HG02938 (cell line): ENCODE measurements around the gene SFRP4.

Experiments
- ATAC-seq: cut with Tn5 transposase; IDR thresholded peaks from one replicate; pipeline ENCODE4 v1.9.1; 2021; ENCODE audit warnings: mild to moderate bottlenecking, moderate library complexity; ENCODE audit not compliant: unreplicated experiment

SFRP4 gene

DNA sequence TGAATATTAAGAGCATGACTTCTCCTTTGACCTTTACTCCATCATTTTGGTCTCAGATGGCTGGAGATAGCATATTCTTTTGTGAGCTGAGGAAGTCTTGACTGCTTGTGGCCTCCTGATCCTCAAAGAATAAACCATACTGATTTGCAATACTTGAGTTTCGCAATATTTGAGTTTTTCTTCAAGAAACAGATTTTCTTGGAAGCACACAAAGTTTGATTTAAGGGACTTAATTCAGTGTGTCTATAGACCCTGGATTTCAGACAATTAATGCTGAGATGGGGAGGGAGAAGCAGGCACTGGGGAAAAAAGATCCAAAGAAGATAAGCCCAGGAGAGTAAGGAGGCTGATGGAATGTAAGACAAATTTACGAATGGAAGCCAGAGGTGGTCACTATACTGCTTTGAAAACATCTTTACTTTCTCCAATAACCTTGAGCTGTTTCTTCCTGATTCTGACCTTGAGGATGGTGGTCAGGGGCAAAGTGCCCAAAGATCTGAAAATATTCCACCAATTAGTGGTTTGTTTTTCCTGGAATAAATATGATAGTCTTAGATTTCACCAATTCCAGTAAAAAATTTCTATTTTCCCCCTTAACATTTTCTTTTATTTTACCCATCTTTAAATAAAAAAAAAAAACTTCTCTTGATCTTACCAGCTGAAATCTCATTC lies 11.3 kb upstream of the SFRP4 start:
- no peak for ATAC-seq

DNA sequence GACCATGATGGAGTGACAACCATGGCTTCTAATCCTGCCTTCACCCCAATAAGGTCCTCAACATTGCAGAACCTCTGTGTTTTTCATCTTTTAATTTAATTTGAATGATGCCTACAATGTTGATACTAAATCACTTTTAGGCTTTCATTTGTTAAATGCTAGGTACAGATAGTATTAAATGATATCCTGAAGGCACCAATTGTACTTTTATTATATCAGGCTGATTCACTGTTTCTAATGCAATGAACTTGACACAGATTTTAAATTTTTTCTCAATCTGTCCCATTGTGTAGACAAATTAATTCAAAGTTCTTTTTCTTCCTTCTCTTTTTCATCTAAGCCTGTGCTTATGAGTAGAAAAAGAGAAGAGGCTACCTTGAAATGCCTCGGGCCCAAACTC lies 9.0 kb upstream of the SFRP4 start:
- no peak for ATAC-seq

GRCh38 chr7:37924491-37925041 lies 7.9 kb upstream of the SFRP4 start:
- ATAC-seq: no peak

DNA sequence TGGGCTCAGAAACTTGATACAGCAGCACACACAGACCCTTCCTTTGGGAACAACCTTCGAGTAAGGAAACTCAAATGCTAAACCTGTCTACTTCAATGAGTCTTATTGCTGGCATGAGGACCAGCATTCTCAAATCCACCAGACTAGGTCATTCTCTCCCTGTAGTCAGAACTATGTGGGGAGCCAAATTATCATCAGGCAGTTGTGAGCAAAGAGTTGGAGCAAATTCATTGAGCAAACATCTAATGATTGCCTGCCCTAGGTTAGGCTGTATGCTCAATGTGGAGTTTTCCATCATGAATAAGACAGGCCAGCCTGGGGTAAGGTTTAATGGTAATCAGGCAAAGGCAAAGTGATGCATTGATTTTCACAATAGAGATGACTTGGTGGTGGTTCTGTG lies 7.4 kb upstream of the SFRP4 start:
- no peak for ATAC-seq

DNA sequence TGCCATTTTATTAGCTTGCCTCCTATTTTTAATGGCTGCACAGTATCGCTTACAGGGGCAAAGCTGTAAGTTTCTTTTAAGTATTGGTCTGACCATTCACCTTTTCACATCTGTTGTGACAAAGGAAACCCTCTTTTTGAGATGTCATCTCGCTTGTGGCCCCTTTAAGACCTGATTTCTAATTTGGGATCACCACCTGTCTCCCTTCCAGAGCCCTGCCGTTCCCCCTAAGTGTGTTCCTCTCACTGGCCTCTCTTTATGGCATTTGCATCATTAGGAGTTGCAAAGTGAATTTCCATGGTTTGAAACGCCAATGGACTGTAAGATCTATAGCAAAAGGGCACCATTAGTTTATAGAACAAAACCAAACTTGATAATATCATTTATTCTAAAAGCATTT lies 5.3 kb upstream of the SFRP4 start:
- no peak for ATAC-seq

GRCh38 chr7:37920849-37921805 lies 4.5 kb upstream of the SFRP4 start:
- peak; percentile 50 for ATAC-seq

GRCh38 chr7:37920305-37920848 lies 3.8 kb upstream of the SFRP4 start, which contains the start of gene EPDR1:
Gene EPDR1, plus strand, starts transcription at chr7:37920640. Its CDS starts 300 bp downstream, at chr7:37920940.
- peak; percentile 32 for ATAC-seq

DNA sequence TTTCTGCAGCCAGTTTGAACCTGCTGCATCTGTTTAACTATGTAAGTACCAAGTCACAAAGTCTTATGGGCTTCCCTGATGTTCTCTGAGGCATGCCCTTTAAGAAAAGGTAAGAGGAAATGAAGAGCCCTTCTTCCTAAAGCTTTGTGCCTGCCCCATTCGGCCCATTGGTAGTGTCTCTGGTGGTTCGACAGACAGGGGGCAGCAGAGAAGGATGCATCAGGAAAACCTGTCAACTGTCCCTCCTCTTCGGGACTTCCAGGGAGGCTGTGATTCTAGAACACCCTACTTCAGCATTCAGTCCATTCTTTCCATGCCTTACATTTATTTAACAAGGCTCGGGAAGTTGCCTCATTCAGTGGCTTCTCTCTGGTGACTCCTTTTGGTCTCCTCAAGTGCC lies 1.9 kb upstream of the SFRP4 start:
- ATAC-seq: no peak

DNA sequence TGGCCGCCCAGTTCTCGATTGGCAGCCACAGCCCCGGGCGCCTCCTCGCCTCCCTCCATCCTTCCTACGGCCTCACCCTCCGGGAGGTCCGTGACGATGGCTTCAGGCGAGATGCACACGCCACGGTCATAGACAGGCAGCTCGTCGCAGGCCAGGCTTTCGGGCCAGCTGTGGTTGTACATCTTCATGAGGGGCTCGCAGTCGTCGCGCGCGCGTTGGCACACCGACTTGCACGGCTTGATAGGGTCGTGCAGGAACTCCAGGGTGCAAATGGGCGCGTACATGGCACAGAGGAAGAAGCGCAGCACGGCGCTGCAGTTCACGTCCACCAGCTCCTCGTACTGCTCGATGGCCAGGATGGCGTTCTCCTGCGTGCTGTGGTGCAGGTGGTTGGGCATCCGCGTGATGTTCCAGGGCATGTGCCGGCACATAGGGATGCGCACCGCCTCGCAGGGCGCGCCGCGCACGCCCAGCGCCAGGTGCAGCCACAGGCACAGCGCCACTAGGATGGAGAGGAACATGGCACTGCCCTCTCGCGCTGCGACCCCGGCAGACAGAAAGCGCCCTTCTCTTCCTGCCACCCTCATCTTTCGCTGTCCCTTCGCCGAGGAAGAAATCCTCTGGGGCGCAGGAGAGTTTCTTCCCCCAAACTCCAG lies 472 bp downstream of the SFRP4 start:
- no peak for ATAC-seq

DNA sequence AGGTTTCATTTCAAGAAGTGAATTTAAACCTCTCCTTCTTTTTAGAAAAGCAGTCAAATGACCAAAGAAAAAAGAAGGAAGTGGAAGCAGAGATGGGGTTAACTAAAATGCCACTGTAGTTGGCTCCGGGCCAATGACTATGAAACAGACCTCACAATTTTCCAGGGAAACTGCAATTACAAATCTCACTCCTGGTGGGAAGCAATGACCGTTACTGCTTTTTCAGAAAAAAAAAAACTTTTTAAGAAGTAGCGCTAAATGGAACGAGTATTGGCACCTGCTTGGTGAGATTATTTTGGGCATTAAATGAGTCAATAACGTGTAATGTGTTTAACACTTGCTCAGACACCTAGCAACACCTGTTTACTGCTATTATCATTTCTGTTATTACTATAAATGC lies 1.2 kb downstream of the SFRP4 start:
- ATAC-seq: peak; percentile 52

GRCh38 chr7:37912756-37913155 lies 3.9 kb downstream of the SFRP4 start:
- no peak for ATAC-seq

GRCh38 chr7:37908221-37908788 lies 8.3 kb downstream of the SFRP4 start:
- no peak for ATAC-seq

DNA sequence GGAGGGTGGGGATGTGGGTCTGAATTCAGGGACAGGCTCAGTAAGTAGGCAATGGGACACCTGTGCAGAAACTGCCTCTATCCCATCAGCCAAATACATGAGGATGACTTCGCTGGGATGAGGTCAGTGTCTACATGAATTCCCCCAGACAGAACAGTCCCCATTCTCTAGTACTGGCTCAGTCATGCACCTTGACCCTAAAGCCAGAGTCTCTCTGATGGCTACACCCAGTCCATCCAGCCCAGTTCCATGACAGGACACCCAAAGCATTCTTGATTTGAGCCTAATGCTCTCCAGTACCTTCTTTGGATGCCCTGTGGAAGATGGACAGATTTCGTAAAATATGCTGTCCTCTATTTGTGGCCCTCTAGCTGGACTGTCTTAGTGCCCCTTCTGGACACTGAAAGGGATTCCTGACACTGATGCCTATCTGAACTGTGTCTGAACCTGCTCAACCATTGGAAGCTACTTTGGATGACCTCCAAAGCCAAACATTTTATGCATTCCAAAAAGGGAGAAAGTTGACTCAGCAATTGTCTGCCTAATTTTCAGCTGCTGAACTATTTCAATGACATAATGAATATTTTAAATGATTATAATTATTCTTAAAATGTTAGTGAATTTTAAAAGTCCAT lies 14.6 kb downstream of the SFRP4 start:
- ATAC-seq: no peak

DNA sequence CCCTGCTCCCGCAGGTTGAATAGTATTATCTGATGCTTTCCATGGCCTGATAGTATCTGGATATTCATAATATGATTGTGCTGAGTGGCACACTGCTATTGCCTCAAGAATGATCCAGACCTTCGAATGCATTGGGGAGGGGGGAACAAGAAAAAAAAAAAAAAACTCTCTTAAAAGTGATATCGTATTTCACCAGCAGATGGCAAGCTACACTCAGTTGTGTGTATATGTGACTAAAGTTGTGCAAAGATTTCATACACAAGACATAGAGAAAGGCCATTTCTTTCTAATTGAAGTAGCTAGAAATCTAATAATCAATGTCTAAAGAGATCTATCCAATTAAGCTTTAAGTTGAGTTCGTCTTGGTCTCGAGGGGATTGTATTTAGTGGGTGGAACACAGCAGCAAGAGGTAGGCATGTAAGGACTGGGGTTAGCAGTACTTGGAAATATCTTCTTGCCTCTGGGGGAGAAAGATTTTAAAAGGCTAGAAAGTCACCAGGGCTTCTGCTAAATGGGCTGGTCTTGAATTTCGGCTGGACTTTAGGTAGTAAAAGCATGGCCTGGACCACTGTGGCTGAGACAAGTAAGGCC lies 15.3 kb downstream of the SFRP4 start:
- ATAC-seq: no peak

DNA sequence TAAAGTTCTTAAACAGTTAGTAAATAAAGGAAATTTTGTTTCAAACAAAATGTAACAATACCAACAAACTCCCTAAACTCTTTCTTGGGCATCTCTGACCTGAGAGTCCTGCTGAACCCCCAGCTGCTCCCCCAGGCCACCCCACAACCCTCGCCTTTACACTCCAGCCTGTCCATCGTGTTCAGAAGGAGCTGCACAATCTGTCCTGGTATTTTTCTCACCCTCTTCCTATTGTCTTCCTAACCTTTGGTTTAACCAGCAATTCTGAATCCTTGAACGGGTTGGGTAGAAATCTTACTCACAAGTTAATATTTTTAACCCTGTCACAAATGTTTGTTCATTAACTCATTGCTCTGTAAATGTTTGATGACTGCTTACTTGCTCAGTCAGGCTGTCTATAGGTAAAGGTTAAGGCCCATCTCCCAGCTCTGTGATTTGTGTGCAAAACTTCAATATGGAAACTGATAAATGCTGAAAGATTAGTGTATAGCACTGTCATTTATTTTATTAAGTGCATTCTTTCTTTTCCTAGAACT lies 16.8 kb downstream of the SFRP4 start:
- no peak for ATAC-seq

- no peak for ATAC-seq
Observed at GRCh38 chr7:37894671-37895070, 21.9 kb downstream of the SFRP4 start.

GRCh38 chr7:37893359-37893758 lies 23.3 kb downstream of the SFRP4 start:
- no peak for ATAC-seq

DNA sequence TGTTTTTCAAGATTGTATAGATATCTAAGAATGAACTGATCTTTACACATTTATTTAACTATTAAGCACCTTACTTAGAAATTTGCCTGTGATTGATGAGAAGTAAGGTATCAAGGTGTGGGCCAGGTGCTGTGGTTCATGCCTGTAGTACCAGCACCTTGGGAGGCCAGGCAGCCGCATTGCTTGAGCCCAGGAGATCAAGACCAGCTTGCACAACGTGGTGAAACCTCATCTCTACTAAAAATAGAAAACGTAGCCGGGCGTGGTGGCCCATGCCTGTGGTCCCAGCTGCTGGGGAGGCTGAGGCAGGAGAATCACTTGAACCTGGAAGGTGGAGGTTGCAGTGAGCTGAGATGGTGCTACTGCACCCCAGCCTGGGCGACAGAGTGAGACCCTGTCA lies 34.5 kb downstream of the SFRP4 start:
- ATAC-seq: no peak
